OCI-M2 (cell line): Measurements from ENCODE around the gene POR.
"Not testable (repeated sequence)": the region's sequence is repeated elsewhere in the genome, so short reads cannot be mapped to it uniquely, and the experiment has no call there.

Experiments used
- DNase-seq: peaks from one replicate; lab custom pipeline; 2025; ENCODE audit not compliant: unreplicated experiment; lab: John Stamatoyannopoulos, UW

Gene POR

GRCh38 chr7:75884476-75884875 lies 30.5 kb upstream of the POR start:
- no peak for DNase-seq

GRCh38 chr7:75885036-75885435 lies 29.9 kb upstream of the POR start:
- DNase-seq, result no peak

- DNase-seq, result no peak
These were observed 27.1 kb upstream of the POR start for GRCh38 chr7:75887669-75888369.

GRCh38 chr7:75888464-75889222 lies 26.3 kb upstream of the POR start:
- no peak for DNase-seq

GRCh38 chr7:75889223-75889825 lies 25.6 kb upstream of the POR start:
- no peak for DNase-seq

GRCh38 chr7:75889826-75890225 lies 25.1 kb upstream of the POR start:
- DNase-seq, result no peak

GRCh38 chr7:75891237-75891636 lies 23.7 kb upstream of the POR start:
- not testable (repeated sequence) for DNase-seq

GRCh38 chr7:75891815-75892411 lies 23.0 kb upstream of the POR start:
- no peak for DNase-seq

GRCh38 chr7:75892634-75893272 lies 22.2 kb upstream of the POR start:
- no peak for DNase-seq

- DNase-seq, result no peak
These were observed 18.1 kb upstream of the POR start for GRCh38 chr7:75896803-75897327.

GRCh38 chr7:75900617-75901315 lies 14.2 kb upstream of the POR start:
- DNase-seq, result no peak

- DNase-seq, result no peak
These were observed 9.0 kb upstream of the POR start for GRCh38 chr7:75905785-75906604.

- DNase-seq, result no peak
These were observed 7.8 kb upstream of the POR start for GRCh38 chr7:75906991-75907667.

- DNase-seq, result not testable (repeated sequence)
These were observed 7.3 kb upstream of the POR start for GRCh38 chr7:75907668-75908039.

- DNase-seq, result no peak
These were observed 5.3 kb upstream of the POR start for GRCh38 chr7:75909521-75910132.

GRCh38 chr7:75911186-75911585 lies 3.8 kb upstream of the POR start:
- not testable (repeated sequence) for DNase-seq

- DNase-seq, result no peak
These were observed 1.5 kb upstream of the POR start for GRCh38 chr7:75913437-75913836.

- no peak for DNase-seq
These were observed 743 bp upstream of the POR start for GRCh38 chr7:75914169-75914654.
